Gastrocnemius medialis (tissue), 4 donors: Measurements from ENCODE around the gene MAP7. TPM values are rescaled to one million over a fixed set of nuclear protein-coding genes. Genes with fewer than 3 reads are reported as not detected.

ENCODE experiments used
- ATAC-seq, 2 donors: fragments of 150-250 bp; one replicate each; pipeline ENCODE4 v1.9.1; 2016
- DNase-seq, 2 donors: peaks; one replicate each; pipeline ENCODE4 v3.0.0-alpha.2; 2019
- H3K27ac ChIP-seq, 4 donors: fragments of 200-600 bp; sonication (generic); 1 replicate in 1 of 4; 2 replicates in 3 of 4; pipeline ENCODE4 v1.5.1; 2016 to 2018; ENCODE audit warnings: mild to moderate bottlenecking in 2 of 4, moderate library complexity in 1 of 4
- H3K27me3 ChIP-seq, 3 donors: fragments of 200-600 bp; sonication (generic) in 2 of 3; 1 replicate in 1 of 3; 2 replicates in 2 of 3; pipeline versions ENCODE4 v1.5.1 to v1.6.0; 2016 to 2019; ENCODE audit warnings: mild to moderate bottlenecking in 1 of 3, moderate library complexity in 1 of 3
- H3K36me3 ChIP-seq, 2 donors: fragments of 200-600 bp; sonication (generic) in 1 of 2; one replicate each; pipeline ENCODE4 v1.5.1; 2017 to 2018
- H3K4me1 ChIP-seq, 2 donors: fragments of 200-600 bp; sonication (generic) in 1 of 2; one replicate each; pipeline ENCODE4 v1.5.1; 2016 to 2017; ENCODE audit warnings: mild to moderate bottlenecking in 2 of 2
- H3K4me3 ChIP-seq, 4 donors: fragments of 200-600 bp; sonication (generic) in 3 of 4; 1 replicate in 1 of 4; 2 replicates in 3 of 4; pipeline ENCODE4 v1.5.1; 2016 to 2019; ENCODE audit warnings: mild to moderate bottlenecking in 2 of 4
- H3K9me3 ChIP-seq, 3 donors: fragments of 200-600 bp; sonication (generic) in 2 of 3; 1 replicate in 1 of 3; 2 replicates in 2 of 3; pipeline ENCODE4 v1.5.1; 2016 to 2019
- CTCF ChIP-seq, 5 experiments: fragments of 450-650 bp in 3 of 5; fragments of 200-600 bp in 2 of 5; sonication (generic) in 2 of 5; IDR thresholded peaks in 4 of 5; conservative IDR thresholded peaks in 1 of 5; 1 replicate in 4 of 5; 2 replicates in 1 of 5; pipeline ENCODE4 v1.5.1; 2016 to 2019; ENCODE audit warnings: antibody characterized with exemption in 5 of 5, mild to moderate bottlenecking in 3 of 5, moderate library complexity in 3 of 5
- POLR2A ChIP-seq, 2 donors: fragments of 450-650 bp; IDR thresholded peaks; one replicate each; pipeline ENCODE4 v1.6.1; 2017; ENCODE audit warnings: antibody characterized with exemption in 2 of 2, mild to moderate bottlenecking in 2 of 2, moderate library complexity in 2 of 2
- in situ Hi-C, 4 donors: fragments of 200-750 bp; cut with MboI; loops; one replicate each; pipeline versions ENCODE4 v1.15.0 to v1.8.0; 2017; ENCODE audit warnings: low sequenced_read_pairs in 4 of 4
- intact Hi-C: fragments of 100-400 bp; cut with DNase I; formaldehyde crosslinking; loops from one replicate; pipeline ENCODE4 v1.15.1; 2023; ENCODE audit warnings: low total_unique reads
- total RNA-seq, 4 donors: library from RNA; depleted of rRNA; stranded (reverse); fragments of >200 nt; gene quantifications; one replicate each; pipeline versions ENCODE4 v1.1.0 to v1.2.3, GENCODE V29; 2016

The MAP7 gene
- total RNA-seq, 4 donors from 2014 or later = 0.22 to 0.56 (median 0.39) TPM

DNA sequence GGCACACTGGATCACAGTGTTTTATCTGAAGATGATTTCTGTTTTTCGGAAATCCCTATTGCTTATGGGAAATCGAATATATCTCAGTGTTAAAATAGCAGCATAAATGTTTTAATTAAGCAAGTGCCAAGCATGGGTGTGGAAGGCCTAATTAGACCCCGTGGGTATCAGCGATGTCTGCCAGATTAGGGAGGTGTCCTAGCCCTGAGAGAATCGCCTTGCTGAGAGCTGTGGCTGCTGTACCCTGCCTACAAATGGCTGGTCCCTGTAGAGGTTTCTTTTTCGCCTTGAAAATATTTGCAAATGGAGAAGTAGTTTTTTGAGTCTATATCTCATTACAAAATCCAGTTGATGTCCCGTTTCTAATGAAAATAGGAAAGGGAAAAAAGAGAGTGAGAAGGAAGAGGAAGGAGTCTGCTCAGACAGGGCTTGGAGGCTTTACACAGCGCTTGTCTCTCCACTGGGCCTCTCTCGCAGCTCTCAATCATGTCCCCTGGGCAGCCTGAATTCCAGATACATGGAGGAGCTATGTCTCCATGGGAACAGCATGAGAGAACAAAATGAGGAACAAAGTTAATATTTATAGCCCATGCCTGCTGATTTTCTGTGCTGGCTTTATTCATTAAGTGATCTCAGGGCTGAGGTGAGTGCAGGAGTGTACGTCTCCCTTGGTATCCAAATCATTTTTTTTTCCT is 225.4 kb downstream of the MAP7 start:
- ATAC-seq = no peak

DNA sequence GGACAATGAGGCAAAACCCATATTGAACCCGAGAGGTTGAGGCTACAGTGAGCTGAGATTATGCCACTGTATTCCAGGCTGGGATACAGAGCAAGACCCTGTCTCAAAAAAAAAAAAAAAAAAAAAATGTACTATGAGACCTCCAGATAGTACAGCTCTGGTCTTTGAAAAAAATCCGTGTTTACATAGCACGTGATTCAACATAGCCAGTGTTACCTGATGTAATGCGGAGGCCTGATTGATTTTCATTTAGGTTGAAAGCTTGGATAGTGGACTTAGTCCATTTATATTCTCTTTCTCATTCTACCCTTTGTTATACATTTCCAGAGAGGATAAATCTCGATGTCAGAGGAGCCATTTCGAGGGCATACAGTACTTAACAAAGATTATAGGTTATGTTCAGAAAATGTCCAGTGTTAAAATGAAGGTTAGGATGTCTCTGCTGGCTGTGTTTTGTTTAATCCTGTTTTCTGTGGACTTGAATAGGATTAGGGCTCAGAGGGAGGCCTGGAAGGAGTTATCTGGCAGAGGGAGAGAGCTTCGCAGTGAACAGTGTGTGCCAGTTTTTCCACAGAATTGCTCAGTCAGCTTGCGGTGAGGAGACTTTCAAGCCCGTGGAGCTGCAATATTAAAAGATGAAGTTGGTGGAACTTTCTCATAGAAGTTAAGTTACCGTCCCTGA is 226.7 kb downstream of the MAP7 start:
- no peak overlapping the region for H3K27ac ChIP-seq
- no peaks in the 10 kb centered on the region for H3K9me3 ChIP-seq
- intact Hi-C loops = no loop called here
- in situ Hi-C loops = no loop called here
- DNase-seq (no peak), ATAC-seq (no peak)
- TF ChIP-seq CTCF (IDR thresholded peaks at IDR 0.05 in 4 of 5, conservative IDR thresholded peaks at IDR 0.05 in 1 of 5) (no peak), POLR2A (IDR thresholded peaks at IDR 0.05) (no peak)
- H3K36me3 ChIP-seq = no peaks in the 10 kb centered on the region
- no peaks in the 10 kb centered on the region for H3K27me3 ChIP-seq
- no peaks in the 10 kb centered on the region for H3K4me1 ChIP-seq
- H3K4me3 ChIP-seq = no peak overlapping the region

More for the DNA sequence above, 225.4 kb downstream of the MAP7 start:
- TF ChIP-seq CTCF (IDR thresholded peaks at IDR 0.05 in 4 of 5, conservative IDR thresholded peaks at IDR 0.05 in 1 of 5) (no peak), POLR2A (IDR thresholded peaks at IDR 0.05) (no peak)
- Histone ChIP-seq H3K9me3 (no peaks in the 10 kb centered on the region), H3K4me1 (no peaks in the 10 kb centered on the region), H3K27me3 (no peaks in the 10 kb centered on the region), H3K27ac (peak overlapping the region in 1 of 4 donors; percentile 21), H3K36me3 (no peaks in the 10 kb centered on the region), H3K4me3 (no peak overlapping the region)
- intact Hi-C loops (no loop called here), in situ Hi-C loops (no loop called here)
- DNase-seq = no peak

DNA sequence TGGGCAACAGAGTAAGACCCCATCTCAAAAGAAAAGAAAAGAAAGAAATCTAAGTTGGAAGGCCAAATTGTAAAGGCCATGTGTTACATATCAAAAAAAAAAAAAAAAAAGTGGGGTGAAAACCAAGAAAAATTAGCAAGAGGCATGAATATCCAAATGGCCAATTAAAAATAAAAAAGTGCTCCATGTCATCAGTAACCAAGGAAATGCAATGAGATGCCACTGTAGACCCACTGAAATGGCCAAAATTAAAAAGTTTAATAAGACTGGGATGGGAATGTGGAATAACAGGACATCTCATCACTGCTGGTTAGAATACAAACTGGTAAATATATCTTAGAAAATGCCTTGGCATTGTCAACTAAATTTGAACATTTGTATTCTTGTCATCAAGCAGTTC is 230.5 kb downstream of the MAP7 start:
- no peaks in the 10 kb centered on the region for H3K4me1 ChIP-seq
- TF ChIP-seq CTCF (IDR thresholded peaks at IDR 0.05 in 4 of 5, conservative IDR thresholded peaks at IDR 0.05 in 1 of 5) (no peak), POLR2A (IDR thresholded peaks at IDR 0.05) (no peak)
- no peaks in the 10 kb centered on the region for H3K9me3 ChIP-seq
- DNase-seq (no peak), ATAC-seq (no peak)
- no peaks in the 10 kb centered on the region for H3K36me3 ChIP-seq
- in situ Hi-C loops (no loop called here), intact Hi-C loops (no loop called here)
- H3K4me3 ChIP-seq = no peak overlapping the region
- H3K27ac ChIP-seq = no peak overlapping the region
- H3K27me3 ChIP-seq = no peaks in the 10 kb centered on the region

- in situ Hi-C loops = no loop called here
- H3K9me3 ChIP-seq = no peaks in the 10 kb centered on the region
- no peaks in the 10 kb centered on the region for H3K27me3 ChIP-seq
- H3K27ac ChIP-seq = no peak overlapping the region
- TF ChIP-seq POLR2A (IDR thresholded peaks at IDR 0.05) (no peak), CTCF (IDR thresholded peaks at IDR 0.05 in 4 of 5, conservative IDR thresholded peaks at IDR 0.05 in 1 of 5) (no peak)
- ATAC-seq (no peak), DNase-seq (no peak)
- no peaks in the 10 kb centered on the region for H3K4me1 ChIP-seq
- no peaks in the 10 kb centered on the region for H3K36me3 ChIP-seq
- intact Hi-C loops = no loop called here
- H3K4me3 ChIP-seq = no peak overlapping the region
These were observed 231.5 kb downstream of the MAP7 start for GRCh38 chr6:136318676-136319075.
